Measurements from ENCODE around the gene UCN2. TPM values are rescaled to one million over a fixed set of nuclear protein-coding genes. Genes with fewer than 3 reads are reported as not detected.

Gene UCN2
- total and polyA plus RNA-seq, 4 donors: 0.07 to 0.18 (median 0.16) TPM; not detected in 1

DNA sequence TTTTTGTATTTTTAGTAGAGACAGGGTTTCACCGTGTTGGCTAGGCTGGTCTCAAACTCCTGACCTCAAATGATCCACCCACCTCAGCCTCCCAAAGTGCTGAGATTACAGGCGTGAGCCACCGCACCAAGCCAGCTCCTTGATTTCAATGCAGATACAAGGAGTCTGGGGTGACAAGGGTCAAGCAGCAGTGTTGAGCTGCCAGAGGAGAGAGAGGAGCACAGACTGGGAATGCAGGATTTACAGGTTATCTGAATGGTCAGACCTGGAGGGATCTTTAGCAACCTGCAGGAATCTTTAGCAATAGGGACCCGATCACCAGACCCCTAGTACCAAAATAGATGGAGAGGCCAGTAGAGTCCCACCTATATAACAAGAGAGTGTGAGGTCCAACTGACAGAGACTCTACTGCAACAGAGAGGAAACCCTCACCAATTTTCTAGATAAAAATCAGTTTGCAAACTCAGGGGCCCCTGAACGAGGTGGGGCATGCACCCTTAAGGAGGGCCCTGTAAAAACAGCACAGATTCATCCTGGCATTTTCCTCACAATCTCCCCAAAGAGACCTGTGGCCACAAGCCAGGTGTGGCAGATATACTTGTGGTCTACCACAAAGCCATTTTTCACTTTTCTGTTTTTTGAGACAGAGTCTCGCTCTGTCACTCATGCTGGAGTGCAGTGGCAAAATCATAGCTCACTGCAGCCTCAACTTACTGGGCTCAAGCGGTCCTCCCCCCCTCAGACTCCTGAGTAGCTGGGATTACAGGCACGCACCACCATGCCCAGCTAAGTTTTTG lies 49.0 kb downstream of the UCN2 start:
- ATAC-seq (ENCODE audit: insufficient read depth, low FRiP score) (no peak), DNase-seq (no peak)
- Histone ChIP-seq H3K9ac (ENCODE audit: insufficient read depth in 1 of 2, low read length in 2 of 2) (no peak overlapping the region), H3K27me3 (ENCODE audit: control insufficient read depth in 3 of 3, insufficient read depth in 3 of 3, low read length in 2 of 3) (no peaks in the 10 kb centered on the region), H3K4me3 (no peak overlapping the region), H3K36me3 (ENCODE audit: control insufficient read depth in 4 of 4, insufficient read depth in 4 of 4, low read length in 4 of 4) (no peaks in the 10 kb centered on the region), H3K4me1 (ENCODE audit: control insufficient read depth in 5 of 5, insufficient read depth in 5 of 5, low read length in 5 of 5) (no peaks in the 10 kb centered on the region), H3K27ac (ENCODE audit: low read depth in 1 of 2, low read length in 1 of 2) (no peak overlapping the region), H3K9me3 (ENCODE audit: control insufficient read depth in 4 of 4, insufficient read depth in 3 of 4, low read length in 3 of 4) (no peaks in the 10 kb centered on the region)
- WGBS, 2 donors: 84 to 89% methylated on average over 8 of the region's 8 CpGs
- TF ChIP-seq, protein P1, sequence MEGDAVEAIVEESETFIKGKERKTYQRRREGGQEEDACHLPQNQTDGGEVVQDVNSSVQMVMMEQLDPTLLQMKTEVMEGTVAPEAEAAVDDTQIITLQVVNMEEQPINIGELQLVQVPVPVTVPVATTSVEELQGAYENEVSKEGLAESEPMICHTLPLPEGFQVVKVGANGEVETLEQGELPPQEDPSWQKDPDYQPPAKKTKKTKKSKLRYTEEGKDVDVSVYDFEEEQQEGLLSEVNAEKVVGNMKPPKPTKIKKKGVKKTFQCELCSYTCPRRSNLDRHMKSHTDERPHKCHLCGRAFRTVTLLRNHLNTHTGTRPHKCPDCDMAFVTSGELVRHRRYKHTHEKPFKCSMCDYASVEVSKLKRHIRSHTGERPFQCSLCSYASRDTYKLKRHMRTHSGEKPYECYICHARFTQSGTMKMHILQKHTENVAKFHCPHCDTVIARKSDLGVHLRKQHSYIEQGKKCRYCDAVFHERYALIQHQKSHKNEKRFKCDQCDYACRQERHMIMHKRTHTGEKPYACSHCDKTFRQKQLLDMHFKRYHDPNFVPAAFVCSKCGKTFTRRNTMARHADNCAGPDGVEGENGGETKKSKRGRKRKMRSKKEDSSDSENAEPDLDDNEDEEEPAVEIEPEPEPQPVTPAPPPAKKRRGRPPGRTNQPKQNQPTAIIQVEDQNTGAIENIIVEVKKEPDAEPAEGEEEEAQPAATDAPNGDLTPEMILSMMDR (IDR thresholded peaks at IDR 0.05; ENCODE audit: control extremely low read depth, extremely low read depth): no peak

Small RNA genes within 50 kb of the gene (small RNA-seq; reads per million reads assigned to genes)
- gene MIR6823 (ENCODE audit: low replicate concordance): not detected

Other genes with a start within 250 kb of the UCN2 start
- not detected for gene SPINK8, start 230.1 kb downstream of the UCN2 start, total RNA-seq
- gene SPINK8, start 230.1 kb downstream of the UCN2 start, polyA plus RNA-seq: not detected
- gene FBXW12, start 191.6 kb downstream of the UCN2 start, total RNA-seq: not detected
- not detected for gene FBXW12, start 191.6 kb downstream of the UCN2 start, polyA plus RNA-seq
- 100 to 1,000 TPM in 1 of 2 donors, 10 to 100 TPM in 1; 89.8 to 123 TPM for gene PLXNB1, start 133.7 kb downstream of the UCN2 start, total RNA-seq
- gene PLXNB1, start 133.7 kb downstream of the UCN2 start, polyA plus RNA-seq: 10 to 100 TPM; 36.0 to 82.4 TPM
- 10 to 100 TPM in 1 of 2 donors, 1 to 10 TPM in 1; 8.4 to 14.4 TPM for gene CCDC51, start 123.7 kb downstream of the UCN2 start, total RNA-seq
- 10 to 100 TPM in 1 of 2 donors, 1 to 10 TPM in 1; 6.6 to 13.8 TPM for gene CCDC51, start 123.7 kb downstream of the UCN2 start, polyA plus RNA-seq
- 100 to 1,000 TPM; 152 to 176 TPM for gene TMA7, start 123.5 kb downstream of the UCN2 start, total RNA-seq
- 100 to 1,000 TPM; 302 to 985 TPM for gene TMA7, start 123.5 kb downstream of the UCN2 start, polyA plus RNA-seq
- gene ATRIP, start 117.0 kb downstream of the UCN2 start, total RNA-seq: 1 to 10 TPM; 7.1 to 7.6 TPM
- gene ATRIP, start 117.0 kb downstream of the UCN2 start, polyA plus RNA-seq: 1 to 10 TPM; 4.8 to 5.4 TPM
- 100 to 1,000 TPM in 1 of 2 donors, 10 to 100 TPM in 1; 70.5 to 184 TPM for gene SHISA5, start 59.6 kb downstream of the UCN2 start, total RNA-seq
- gene SHISA5, start 59.6 kb downstream of the UCN2 start, polyA plus RNA-seq: 100 to 1,000 TPM in 1 of 2 donors, 10 to 100 TPM in 1; 87.2 to 176 TPM
- 10 to 100 TPM in 1 of 2 donors, 1 to 10 TPM in 1; 9.4 to 14.8 TPM for gene PFKFB4, start 7.0 kb downstream of the UCN2 start, total RNA-seq
- gene PFKFB4, start 7.0 kb downstream of the UCN2 start, polyA plus RNA-seq: 10 to 100 TPM in 1 of 2 donors, 1 to 10 TPM in 1; 3.6 to 15.9 TPM
- gene COL7A1, start 31.5 kb upstream of the UCN2 start, total RNA-seq: 10 to 100 TPM in 1 of 2 donors, 1 to 10 TPM in 1; 8.9 to 18.7 TPM
- 1 to 10 TPM; 4.3 to 8.2 TPM for gene COL7A1, start 31.5 kb upstream of the UCN2 start, polyA plus RNA-seq
- 100 to 1,000 TPM in 1 of 2 donors, 10 to 100 TPM in 1; 98.5 to 188 TPM for gene UQCRC1, start 45.9 kb upstream of the UCN2 start, total RNA-seq
- gene UQCRC1, start 45.9 kb upstream of the UCN2 start, polyA plus RNA-seq: 100 to 1,000 TPM; 164 to 225 TPM
- not detected for gene TMEM89, start 58.0 kb upstream of the UCN2 start, total RNA-seq
- gene TMEM89, start 58.0 kb upstream of the UCN2 start, polyA plus RNA-seq: under 1 TPM in 1 of 2 donors, not detected in 1; 0.22 TPM
- gene SLC26A6, start 71.7 kb upstream of the UCN2 start, total RNA-seq: 10 to 100 TPM; 14.6 to 24.5 TPM
- gene SLC26A6, start 71.7 kb upstream of the UCN2 start, polyA plus RNA-seq: 10 to 100 TPM; 16.3 to 22.9 TPM
- 1 to 10 TPM; 1.7 to 2.0 TPM for gene CELSR3, start 99.1 kb upstream of the UCN2 start, total RNA-seq
- gene CELSR3, start 99.1 kb upstream of the UCN2 start, polyA plus RNA-seq: 1 to 10 TPM in 1 of 2 donors, under 1 TPM in 1; 0.71 to 1.2 TPM
- 10 to 100 TPM; 10.2 to 22.0 TPM for gene NCKIPSD, start 122.1 kb upstream of the UCN2 start, total RNA-seq
- gene NCKIPSD, start 122.1 kb upstream of the UCN2 start, polyA plus RNA-seq: 10 to 100 TPM in 1 of 2 donors, 1 to 10 TPM in 1; 9.0 to 13.0 TPM
- 100 to 1,000 TPM in 1 of 2 donors, 10 to 100 TPM in 1; 54.3 to 128 TPM for gene IP6K2, start 153.4 kb upstream of the UCN2 start, total RNA-seq
- 10 to 100 TPM; 55.2 to 67.6 TPM for gene IP6K2, start 153.4 kb upstream of the UCN2 start, polyA plus RNA-seq

All from lung (tissue), 13 donors.